ENCODE measurements around the gene TMEM106B. TPM values are rescaled to one million over a fixed set of nuclear protein-coding genes. Genes with fewer than 3 reads are reported as not detected.

The TMEM106B gene
- total RNA-seq, 1 experiment from 2014 or later, result 89.0 TPM

- TF ChIP-seq SIN3A (IDR thresholded peaks at IDR 0.05; ENCODE audit: borderline replicate concordance, insufficient read depth, low read depth, low read length) (no peak), POLR2AphosphoS5 (IDR thresholded peaks at IDR 0.05; ENCODE audit: low read depth, low read length) (no peak), TCF7L2 (IDR thresholded peaks at IDR 0.05; ENCODE audit: low read depth, low read length) (no peak), CTCF (IDR thresholded peaks at IDR 0.05) (no peak)
- TF ChIP-seq, protein P1, sequence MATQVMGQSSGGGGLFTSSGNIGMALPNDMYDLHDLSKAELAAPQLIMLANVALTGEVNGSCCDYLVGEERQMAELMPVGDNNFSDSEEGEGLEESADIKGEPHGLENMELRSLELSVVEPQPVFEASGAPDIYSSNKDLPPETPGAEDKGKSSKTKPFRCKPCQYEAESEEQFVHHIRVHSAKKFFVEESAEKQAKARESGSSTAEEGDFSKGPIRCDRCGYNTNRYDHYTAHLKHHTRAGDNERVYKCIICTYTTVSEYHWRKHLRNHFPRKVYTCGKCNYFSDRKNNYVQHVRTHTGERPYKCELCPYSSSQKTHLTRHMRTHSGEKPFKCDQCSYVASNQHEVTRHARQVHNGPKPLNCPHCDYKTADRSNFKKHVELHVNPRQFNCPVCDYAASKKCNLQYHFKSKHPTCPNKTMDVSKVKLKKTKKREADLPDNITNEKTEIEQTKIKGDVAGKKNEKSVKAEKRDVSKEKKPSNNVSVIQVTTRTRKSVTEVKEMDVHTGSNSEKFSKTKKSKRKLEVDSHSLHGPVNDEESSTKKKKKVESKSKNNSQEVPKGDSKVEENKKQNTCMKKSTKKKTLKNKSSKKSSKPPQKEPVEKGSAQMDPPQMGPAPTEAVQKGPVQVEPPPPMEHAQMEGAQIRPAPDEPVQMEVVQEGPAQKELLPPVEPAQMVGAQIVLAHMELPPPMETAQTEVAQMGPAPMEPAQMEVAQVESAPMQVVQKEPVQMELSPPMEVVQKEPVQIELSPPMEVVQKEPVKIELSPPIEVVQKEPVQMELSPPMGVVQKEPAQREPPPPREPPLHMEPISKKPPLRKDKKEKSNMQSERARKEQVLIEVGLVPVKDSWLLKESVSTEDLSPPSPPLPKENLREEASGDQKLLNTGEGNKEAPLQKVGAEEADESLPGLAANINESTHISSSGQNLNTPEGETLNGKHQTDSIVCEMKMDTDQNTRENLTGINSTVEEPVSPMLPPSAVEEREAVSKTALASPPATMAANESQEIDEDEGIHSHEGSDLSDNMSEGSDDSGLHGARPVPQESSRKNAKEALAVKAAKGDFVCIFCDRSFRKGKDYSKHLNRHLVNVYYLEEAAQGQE (IDR thresholded peaks at IDR 0.05; ENCODE audit: insufficient read depth in 1 of 2, low read depth in 2 of 2, low read length in 1 of 2), result no peak
- no peaks in the 10 kb centered on the region for H3K9me3 ChIP-seq (ENCODE audit: control insufficient read depth, insufficient read depth, low read depth, low read length)
- no peak overlapping the region for H3K27ac ChIP-seq (ENCODE audit: low read length)
- no TSS peak for BruUV-seq (replicated peaks)
- ChIA-PET CTCF (no interaction called here), POLR2A (no interaction called here)
- in situ Hi-C loops (cut with HindIII; ENCODE audit: low pct_unique_long_range_greater_than_20kb, low sequenced_read_pairs), result no loop called here
- no peaks in the 10 kb centered on the region for H3K4me1 ChIP-seq (ENCODE audit: control insufficient read depth, insufficient read depth, low read length)
- ATAC-seq, result no peak
- no peaks in the 10 kb centered on the region for H3K27me3 ChIP-seq (ENCODE audit: control insufficient read depth, insufficient read depth, low read length)
- no peak overlapping the region for H3K4me3 ChIP-seq (ENCODE audit: low read depth in 2 of 2, low read length in 2 of 2)
- no peak for DNase-seq (ENCODE audit: low read depth, low spot score)
- intact Hi-C loops (cut with micrococcal nuclease; ENCODE audit: unreplicated experiment), result no loop called here
- H3K36me3 ChIP-seq (ENCODE audit: control insufficient read depth, insufficient read depth, low read length), result peaks cover 29% of the 10 kb centered on the region
These were observed 22.1 kb downstream of the TMEM106B start for GRCh38 chr7:12233175-12233574.

DNA sequence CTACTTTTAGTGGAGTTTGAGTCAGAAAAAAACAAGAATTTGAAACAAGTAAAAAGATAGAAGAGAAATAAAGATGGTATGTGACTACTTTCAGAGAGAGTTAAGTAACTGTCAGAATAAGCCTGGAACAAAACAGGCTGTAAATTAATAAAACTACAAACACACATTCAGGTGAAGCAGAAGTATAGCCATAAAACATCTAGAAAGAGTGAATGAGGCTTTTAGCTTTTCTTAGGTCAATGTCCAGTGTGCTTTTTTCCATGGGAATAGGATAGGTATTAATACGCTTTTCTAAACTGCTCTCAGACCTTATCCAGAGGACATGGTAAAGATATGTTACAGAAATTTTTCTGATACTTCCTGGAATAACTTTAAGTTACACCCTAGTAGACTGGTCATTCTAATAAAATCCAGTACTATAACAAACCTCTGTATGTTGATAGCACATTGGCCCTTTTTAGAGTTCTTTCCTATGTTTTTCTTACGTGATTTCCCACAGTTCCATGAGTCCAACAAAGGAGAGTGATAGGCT lies 23.3 kb downstream of the TMEM106B start:
- POLR2A ChIA-PET, result no interaction called here
- intact Hi-C loops (cut with micrococcal nuclease; ENCODE audit: unreplicated experiment), result no loop called here
- BruUV-seq (replicated peaks), result TSS peak; percentile 26

More for the DNA sequence above, 23.3 kb downstream of the TMEM106B start:
- H3K9me3 ChIP-seq (ENCODE audit: control insufficient read depth, insufficient read depth, low read depth, low read length), result no peaks in the 10 kb centered on the region
- in situ Hi-C loops (cut with HindIII; ENCODE audit: low pct_unique_long_range_greater_than_20kb, low sequenced_read_pairs), result no loop called here
- CTCF ChIA-PET, result no interaction called here
- H3K27ac ChIP-seq (ENCODE audit: low read length), result no peak overlapping the region; the same call in 1 of the 2 replicates
- H3K27me3 ChIP-seq (ENCODE audit: control insufficient read depth, insufficient read depth, low read length), result no peaks in the 10 kb centered on the region
- DNase-seq (ENCODE audit: low read depth, low spot score), result no peak
- TF ChIP-seq CTCF (IDR thresholded peaks at IDR 0.05), result no peak
- TF ChIP-seq TCF7L2 (IDR thresholded peaks at IDR 0.05; ENCODE audit: low read depth, low read length), result no peak
- no peak for TF ChIP-seq POLR2AphosphoS5 (IDR thresholded peaks at IDR 0.05; ENCODE audit: low read depth, low read length)
- no peak for TF ChIP-seq SIN3A (IDR thresholded peaks at IDR 0.05; ENCODE audit: borderline replicate concordance, insufficient read depth, low read depth, low read length)
- TF ChIP-seq, protein P1 (IDR thresholded peaks at IDR 0.05; ENCODE audit: insufficient read depth in 1 of 2, low read depth in 2 of 2, low read length in 1 of 2), result no peak
- no peaks in the 10 kb centered on the region for H3K4me1 ChIP-seq (ENCODE audit: control insufficient read depth, insufficient read depth, low read length)
- peaks cover 29% of the 10 kb centered on the region for H3K36me3 ChIP-seq (ENCODE audit: control insufficient read depth, insufficient read depth, low read length)
- no peak for ATAC-seq
- no peak overlapping the region for H3K4me3 ChIP-seq (ENCODE audit: low read depth in 2 of 2, low read length in 2 of 2)
